ENCODE data around the gene TOLLIP. TPM values are rescaled to one million over a fixed set of nuclear protein-coding genes. Genes with fewer than 3 reads are reported as not detected.

The TOLLIP gene
- total RNA-seq, 6 donors from 2014 or later = 39.5 to 97.4 (median 53.4) TPM

GRCh38 chr11:1300569-1301187 lies 8.8 kb downstream of the TOLLIP start:
- Histone ChIP-seq H3K4me1 (peaks cover 73 to 85% (median 80%) of the 10 kb centered on the region in 4 donors), H3K4me3 (no peak overlapping the region), H3K36me3 (peaks cover 0 to 17% (median 14%) of the 10 kb centered on the region in 4 donors), H3K27ac (peak overlapping the region in 1 of 4 donors; percentile 81), H3K27me3 (no peaks in the 10 kb centered on the region), H3K9me3 (no peaks in the 10 kb centered on the region)
- no peak for TF ChIP-seq POLR2AphosphoS5 (IDR thresholded peaks at IDR 0.05)
- no peak for TF ChIP-seq CTCF (IDR thresholded peaks at IDR 0.05)
- TF ChIP-seq EP300 (IDR thresholded peaks at IDR 0.05) = no peak
- TF ChIP-seq POLR2A (IDR thresholded peaks at IDR 0.05) = no peak
- 92% methylated on average over 26 to 27 of the region's 28 CpGs for WGBS, 2 donors
- DNase-seq = peak in 1 of 2 donors; percentile 52
- ATAC-seq (ENCODE audit: low FRiP score in 2 of 2) = no peak

- H3K9me3 ChIP-seq = no peaks in the 10 kb centered on the region
Observed at GRCh38 chr11:1300121-1300520, 9.3 kb downstream of the TOLLIP start.

GRCh38 chr11:1299621-1300020 lies 9.8 kb downstream of the TOLLIP start:
- Histone ChIP-seq H3K4me1 (peaks cover 64 to 77% (median 70%) of the 10 kb centered on the region in 4 donors), H3K27me3 (no peaks in the 10 kb centered on the region), H3K4me3 (no peak overlapping the region), H3K27ac (peak overlapping the region in 3 of 4 donors; percentile 39 to 76 (median 72)), H3K9me3 (no peaks in the 10 kb centered on the region), H3K36me3 (peaks cover 0 to 26% (median 11%) of the 10 kb centered on the region in 4 donors)
- DNase-seq (peak in 1 of 2 donors; percentile 79), ATAC-seq (ENCODE audit: low FRiP score in 2 of 2) (no peak)
- 65 to 80% methylated on average over 23 of the region's 23 CpGs for WGBS, 2 donors
- TF ChIP-seq POLR2A (IDR thresholded peaks at IDR 0.05) = no peak
- no peak for TF ChIP-seq POLR2AphosphoS5 (IDR thresholded peaks at IDR 0.05)

More at GRCh38 chr11:1300121-1300520, 9.3 kb downstream of the TOLLIP start:
- Histone ChIP-seq H3K36me3 (peaks cover 0 to 22% (median 10%) of the 10 kb centered on the region in 4 donors), H3K27me3 (no peaks in the 10 kb centered on the region), H3K27ac (peak overlapping the region in 3 of 4 donors; percentile 39 to 76 (median 72)), H3K4me1 (peaks cover 69 to 82% (median 75%) of the 10 kb centered on the region in 4 donors), H3K4me3 (no peak overlapping the region)
- DNase-seq (no peak), ATAC-seq (ENCODE audit: low FRiP score in 2 of 2) (no peak)
- 70 to 72% methylated on average over 7 of the region's 7 CpGs for WGBS, 2 donors
- TF ChIP-seq POLR2A (IDR thresholded peaks at IDR 0.05) (no peak), CTCF (IDR thresholded peaks at IDR 0.05) (no peak), POLR2AphosphoS5 (IDR thresholded peaks at IDR 0.05) (no peak), EP300 (IDR thresholded peaks at IDR 0.05) (no peak)

- 58 to 75% methylated on average over 32 of the region's 32 CpGs for WGBS, 2 donors
- Histone ChIP-seq H3K36me3 (peaks cover 0 to 28% (median 12%) of the 10 kb centered on the region in 4 donors), H3K27me3 (no peaks in the 10 kb centered on the region), H3K27ac (peak overlapping the region; percentile 39 to 76 (median 56)), H3K4me3 (no peak overlapping the region), H3K9me3 (no peaks in the 10 kb centered on the region), H3K4me1 (peaks cover 56 to 70% (median 63%) of the 10 kb centered on the region in 4 donors)
- ATAC-seq (ENCODE audit: low FRiP score in 2 of 2) (peak; percentile 88 to 92), DNase-seq (peak; percentile 78 to 95)
- TF ChIP-seq EP300 (IDR thresholded peaks at IDR 0.05) (no peak), POLR2AphosphoS5 (IDR thresholded peaks at IDR 0.05) (peak; percentile 37 to 62)
Observed at GRCh38 chr11:1298695-1299492, 10.5 kb downstream of the TOLLIP start.

- Histone ChIP-seq H3K4me1 (peaks cover 46 to 59% (median 56%) of the 10 kb centered on the region in 4 donors), H3K9me3 (no peaks in the 10 kb centered on the region), H3K27ac (peak overlapping the region; percentile 7 to 76 (median 56)), H3K36me3 (peaks cover 0 to 39% (median 17%) of the 10 kb centered on the region in 4 donors), H3K27me3 (no peaks in the 10 kb centered on the region), H3K4me3 (no peak overlapping the region)
- DNase-seq = peak in 1 of 2 donors; percentile 57
- ATAC-seq (ENCODE audit: low FRiP score in 2 of 2) = no peak
- 76 to 84% methylated on average over 17 to 31 of the region's 31 CpGs for WGBS, 2 donors
- TF ChIP-seq POLR2AphosphoS5 (IDR thresholded peaks at IDR 0.05) = peak; percentile 53 to 59
- TF ChIP-seq EP300 (IDR thresholded peaks at IDR 0.05) = peak in 2 of 4 donors; percentile 73 to 83
- TF ChIP-seq POLR2A (IDR thresholded peaks at IDR 0.05) = no peak
- TF ChIP-seq CTCF (IDR thresholded peaks at IDR 0.05) = no peak
Observed at GRCh38 chr11:1297576-1298473, 11.6 kb downstream of the TOLLIP start.
